ENCODE data around the gene CD48.

The CD48 gene

DNA sequence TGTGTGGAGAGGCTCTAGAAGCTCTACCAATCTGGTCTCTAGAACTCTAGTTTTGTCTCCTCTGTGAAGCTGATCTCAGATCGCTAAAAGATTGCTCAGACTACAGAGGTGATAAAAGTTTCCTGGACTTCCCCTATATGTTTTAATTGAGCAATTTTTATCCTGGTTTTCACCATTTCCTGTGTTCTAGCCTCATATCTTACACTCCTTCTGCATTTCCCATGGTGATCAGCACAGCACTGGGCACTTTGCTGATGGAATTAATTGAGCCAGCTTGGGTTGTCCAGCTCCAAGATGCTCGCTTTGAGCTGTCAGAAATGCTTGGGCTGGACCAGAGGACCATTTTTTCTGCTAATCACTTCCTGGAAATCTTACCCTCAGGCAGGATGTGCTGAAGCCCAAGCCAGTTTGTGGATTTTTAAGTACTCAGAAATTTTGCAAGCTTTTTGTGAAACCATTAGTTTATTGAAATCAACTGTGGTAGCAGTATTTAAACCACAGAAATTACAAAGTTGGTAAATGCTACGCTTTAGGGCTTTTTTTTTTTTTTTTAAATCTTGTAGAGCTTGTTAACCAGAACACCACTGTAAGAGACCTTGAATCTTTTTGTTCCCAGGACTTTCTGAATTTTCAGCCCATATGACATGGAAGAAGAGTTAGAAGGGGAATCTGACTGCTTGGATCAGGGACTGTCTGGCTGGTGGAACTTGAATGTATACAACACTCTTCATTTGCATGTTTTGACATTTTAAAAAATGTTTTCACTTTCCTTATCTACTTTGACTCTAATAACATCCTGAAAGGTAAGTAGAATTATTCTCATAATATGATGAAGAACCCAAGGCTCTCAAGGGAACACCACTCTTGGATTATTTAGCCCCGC, 28.4 kb downstream of the CD48 start:
- H3K4me2 ChIP-seq (ENCODE audit: insufficient read depth, low read length): peak overlapping the region; percentile 22
- H3K36me3 ChIP-seq (ENCODE audit: insufficient read depth, low read length): peaks cover 62% of the 10 kb centered on the region
- no peak overlapping the region for H2AFZ ChIP-seq (ENCODE audit: low read depth, low read length)
- peaks cover 39% of the 10 kb centered on the region for H3K4me1 ChIP-seq (ENCODE audit: insufficient read depth, low read length)
- peak overlapping the region; percentile 75 for H3K27ac ChIP-seq (ENCODE audit: low read length)
- H3K79me2 ChIP-seq (ENCODE audit: insufficient read depth, low read length): peaks cover 25% of the 10 kb centered on the region
- DNase-seq (peak; percentile 48), ATAC-seq (ENCODE audit: insufficient read depth, low read depth) (peak; percentile 62)
- no peaks in the 10 kb centered on the region for H3K9me3 ChIP-seq (ENCODE audit: insufficient read depth, low read length, severe bottlenecking)
- H3K4me3 ChIP-seq (ENCODE audit: low read depth in 1 of 2, low read length in 2 of 2): no peak overlapping the region
- H4K20me1 ChIP-seq (ENCODE audit: insufficient read depth, low read length): no peaks in the 10 kb centered on the region
- TF ChIP-seq, protein P1, sequence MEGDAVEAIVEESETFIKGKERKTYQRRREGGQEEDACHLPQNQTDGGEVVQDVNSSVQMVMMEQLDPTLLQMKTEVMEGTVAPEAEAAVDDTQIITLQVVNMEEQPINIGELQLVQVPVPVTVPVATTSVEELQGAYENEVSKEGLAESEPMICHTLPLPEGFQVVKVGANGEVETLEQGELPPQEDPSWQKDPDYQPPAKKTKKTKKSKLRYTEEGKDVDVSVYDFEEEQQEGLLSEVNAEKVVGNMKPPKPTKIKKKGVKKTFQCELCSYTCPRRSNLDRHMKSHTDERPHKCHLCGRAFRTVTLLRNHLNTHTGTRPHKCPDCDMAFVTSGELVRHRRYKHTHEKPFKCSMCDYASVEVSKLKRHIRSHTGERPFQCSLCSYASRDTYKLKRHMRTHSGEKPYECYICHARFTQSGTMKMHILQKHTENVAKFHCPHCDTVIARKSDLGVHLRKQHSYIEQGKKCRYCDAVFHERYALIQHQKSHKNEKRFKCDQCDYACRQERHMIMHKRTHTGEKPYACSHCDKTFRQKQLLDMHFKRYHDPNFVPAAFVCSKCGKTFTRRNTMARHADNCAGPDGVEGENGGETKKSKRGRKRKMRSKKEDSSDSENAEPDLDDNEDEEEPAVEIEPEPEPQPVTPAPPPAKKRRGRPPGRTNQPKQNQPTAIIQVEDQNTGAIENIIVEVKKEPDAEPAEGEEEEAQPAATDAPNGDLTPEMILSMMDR (IDR thresholded peaks at IDR 0.05; ENCODE audit: borderline replicate concordance, extremely low read depth, low read length, poor library complexity, severe bottlenecking): no peak
- no peak for TF ChIP-seq EZH2 (IDR thresholded peaks at IDR 0.05; ENCODE audit: borderline replicate concordance, low read depth, low read length, severe bottlenecking)
- H3K27me3 ChIP-seq (ENCODE audit: insufficient read depth, low read length, poor library complexity): no peaks in the 10 kb centered on the region
- peak overlapping the region; percentile 10; the same call in 1 of the 2 replicates for H3K9ac ChIP-seq (ENCODE audit: low read depth, low read length)

DNA sequence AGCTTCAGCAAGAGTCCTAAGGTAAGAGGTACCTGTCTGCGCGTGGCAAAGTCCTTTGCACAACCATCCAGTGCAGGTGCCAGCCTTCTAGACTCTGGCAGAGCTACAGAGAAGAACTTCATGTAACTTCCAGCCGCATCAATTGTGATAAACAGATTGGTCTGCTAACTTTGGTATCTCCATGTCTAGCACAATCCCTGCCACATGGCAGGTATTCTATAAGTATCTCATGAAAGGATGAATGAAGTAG, 29.8 kb downstream of the CD48 start:
- peak overlapping the region; percentile 41; the same call in 1 of the 2 replicates for H3K27ac ChIP-seq (ENCODE audit: low read length)
- ATAC-seq (ENCODE audit: insufficient read depth, low read depth): no peak; the same call in 2 of the 3 replicates
- no peaks in the 10 kb centered on the region for H3K27me3 ChIP-seq (ENCODE audit: insufficient read depth, low read length, poor library complexity)
- no peak overlapping the region for H3K9ac ChIP-seq (ENCODE audit: low read depth, low read length)
- peaks cover 16% of the 10 kb centered on the region for H3K79me2 ChIP-seq (ENCODE audit: insufficient read depth, low read length)
- peaks cover 76% of the 10 kb centered on the region for H3K36me3 ChIP-seq (ENCODE audit: insufficient read depth, low read length)
- peaks cover 43% of the 10 kb centered on the region for H3K4me1 ChIP-seq (ENCODE audit: insufficient read depth, low read length)
- DNase-seq: no peak
- H3K4me3 ChIP-seq (ENCODE audit: low read depth in 1 of 2, low read length in 2 of 2): no peak overlapping the region
- H3K9me3 ChIP-seq (ENCODE audit: insufficient read depth, low read length, severe bottlenecking): no peaks in the 10 kb centered on the region
- no peaks in the 10 kb centered on the region for H4K20me1 ChIP-seq (ENCODE audit: insufficient read depth, low read length)
- TF ChIP-seq, protein P1 (IDR thresholded peaks at IDR 0.05; ENCODE audit: borderline replicate concordance, extremely low read depth, low read length, poor library complexity, severe bottlenecking): no peak
- no peak for TF ChIP-seq EZH2 (IDR thresholded peaks at IDR 0.05; ENCODE audit: borderline replicate concordance, low read depth, low read length, severe bottlenecking)
- no peak overlapping the region for H2AFZ ChIP-seq (ENCODE audit: low read depth, low read length)
- H3K4me2 ChIP-seq (ENCODE audit: insufficient read depth, low read length): no peak overlapping the region

DNA sequence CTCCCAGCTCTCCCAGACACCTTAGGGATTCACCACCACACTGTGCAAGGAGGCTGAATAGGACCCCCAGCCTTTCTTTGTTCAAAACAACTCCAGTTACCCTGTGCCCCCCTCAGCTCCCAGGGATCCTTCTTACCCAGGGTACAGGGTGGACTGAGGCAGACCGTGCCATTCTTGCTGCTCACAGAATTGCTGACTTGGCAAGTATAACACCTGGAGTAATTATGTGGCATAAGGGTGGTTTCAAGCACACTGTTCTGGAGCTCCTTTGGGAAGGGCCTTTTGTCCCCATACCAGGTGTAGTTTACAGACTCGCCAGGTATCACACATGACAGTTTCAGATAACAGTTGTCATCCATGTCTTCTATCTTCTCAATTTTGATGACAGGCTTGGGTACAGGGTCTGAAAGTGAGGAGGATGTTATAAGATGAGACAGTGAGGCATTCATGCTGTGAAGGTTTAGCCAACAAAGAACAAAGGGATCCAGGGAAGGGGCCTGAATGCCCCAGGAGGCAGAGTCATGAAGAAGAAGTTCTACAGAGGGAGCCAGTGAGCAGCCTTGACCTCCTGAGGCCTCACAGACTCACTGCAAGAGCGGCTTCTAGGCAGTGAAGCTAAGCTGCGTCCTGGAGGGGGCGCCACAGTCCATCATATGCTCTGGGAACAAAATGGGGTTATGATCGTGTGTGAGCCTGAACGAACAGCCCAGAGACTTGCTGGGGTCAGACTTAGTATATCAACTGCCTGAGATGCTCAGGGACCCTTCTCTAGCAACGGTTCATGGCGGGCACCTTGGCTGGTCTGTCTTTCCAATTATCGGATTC, 30.3 kb downstream of the CD48 start:
- no peaks in the 10 kb centered on the region for H3K27me3 ChIP-seq (ENCODE audit: insufficient read depth, low read length, poor library complexity)
- peaks cover 77% of the 10 kb centered on the region for H3K36me3 ChIP-seq (ENCODE audit: insufficient read depth, low read length)
- H3K4me3 ChIP-seq (ENCODE audit: low read depth in 1 of 2, low read length in 2 of 2): no peak overlapping the region
- ATAC-seq (ENCODE audit: insufficient read depth, low read depth): peak; percentile 84
- peaks cover 13% of the 10 kb centered on the region for H3K79me2 ChIP-seq (ENCODE audit: insufficient read depth, low read length)
- DNase-seq: peak; percentile 87
- peaks cover 46% of the 10 kb centered on the region for H3K4me1 ChIP-seq (ENCODE audit: insufficient read depth, low read length)
- TF ChIP-seq, protein P1 (IDR thresholded peaks at IDR 0.05; ENCODE audit: borderline replicate concordance, extremely low read depth, low read length, poor library complexity, severe bottlenecking): peak; percentile 97
- no peak for TF ChIP-seq EZH2 (IDR thresholded peaks at IDR 0.05; ENCODE audit: borderline replicate concordance, low read depth, low read length, severe bottlenecking)
- no peak overlapping the region for H3K9ac ChIP-seq (ENCODE audit: low read depth, low read length)
- H3K4me2 ChIP-seq (ENCODE audit: insufficient read depth, low read length): no peak overlapping the region
- H3K9me3 ChIP-seq (ENCODE audit: insufficient read depth, low read length, severe bottlenecking): no peaks in the 10 kb centered on the region
- no peaks in the 10 kb centered on the region for H4K20me1 ChIP-seq (ENCODE audit: insufficient read depth, low read length)
- H2AFZ ChIP-seq (ENCODE audit: low read depth, low read length): no peak overlapping the region
- H3K27ac ChIP-seq (ENCODE audit: low read length): peak overlapping the region; percentile 41

Data from DND-41 (cell line).